GM12864 (cell line): ENCODE results near the gene FLACC1.

Experiments used
- DNase-seq: peaks from one replicate; pipeline ENCODE4 v3.0.0-alpha.2; 2011; ENCODE audit warnings: low read depth
- H3K4me3 ChIP-seq: 2 replicates; pipeline ENCODE4 v1.5.1; 2011; ENCODE audit warnings: mild to moderate bottlenecking, low read depth, low read length, control low read depth
- TF ChIP-seq, protein P1 (sequence below): IDR thresholded peaks from 2 replicates; pipeline ENCODE4 v1.5.1; 2011; ENCODE audit warnings: low read depth, mild to moderate bottlenecking, moderate library complexity, low read length, control low read depth, inconsistent platforms; ENCODE audit errors: missing control alignments

FLACC1 gene

DNA sequence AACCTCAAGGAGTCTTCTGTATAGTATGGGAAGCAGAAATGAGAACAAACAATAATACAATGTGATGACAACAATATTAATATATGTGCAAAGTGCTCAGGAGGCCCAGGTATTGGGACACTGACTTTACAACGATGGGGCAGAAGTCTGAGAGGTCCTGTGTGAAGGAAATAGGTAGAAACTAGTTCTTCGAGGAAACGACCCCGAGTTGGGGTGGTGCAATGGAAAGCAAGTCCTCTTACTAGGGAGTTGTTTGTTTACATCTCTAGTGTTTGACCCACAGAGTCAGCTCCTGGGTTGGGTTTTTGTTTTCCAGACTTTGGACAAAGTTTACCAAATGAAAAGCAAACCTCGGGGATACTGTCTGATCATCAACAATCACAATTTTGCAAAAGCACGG is 80.6 kb downstream of the FLACC1 start:
- TF ChIP-seq, protein P1, sequence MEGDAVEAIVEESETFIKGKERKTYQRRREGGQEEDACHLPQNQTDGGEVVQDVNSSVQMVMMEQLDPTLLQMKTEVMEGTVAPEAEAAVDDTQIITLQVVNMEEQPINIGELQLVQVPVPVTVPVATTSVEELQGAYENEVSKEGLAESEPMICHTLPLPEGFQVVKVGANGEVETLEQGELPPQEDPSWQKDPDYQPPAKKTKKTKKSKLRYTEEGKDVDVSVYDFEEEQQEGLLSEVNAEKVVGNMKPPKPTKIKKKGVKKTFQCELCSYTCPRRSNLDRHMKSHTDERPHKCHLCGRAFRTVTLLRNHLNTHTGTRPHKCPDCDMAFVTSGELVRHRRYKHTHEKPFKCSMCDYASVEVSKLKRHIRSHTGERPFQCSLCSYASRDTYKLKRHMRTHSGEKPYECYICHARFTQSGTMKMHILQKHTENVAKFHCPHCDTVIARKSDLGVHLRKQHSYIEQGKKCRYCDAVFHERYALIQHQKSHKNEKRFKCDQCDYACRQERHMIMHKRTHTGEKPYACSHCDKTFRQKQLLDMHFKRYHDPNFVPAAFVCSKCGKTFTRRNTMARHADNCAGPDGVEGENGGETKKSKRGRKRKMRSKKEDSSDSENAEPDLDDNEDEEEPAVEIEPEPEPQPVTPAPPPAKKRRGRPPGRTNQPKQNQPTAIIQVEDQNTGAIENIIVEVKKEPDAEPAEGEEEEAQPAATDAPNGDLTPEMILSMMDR, result no peak
- no peak for DNase-seq

DNA sequence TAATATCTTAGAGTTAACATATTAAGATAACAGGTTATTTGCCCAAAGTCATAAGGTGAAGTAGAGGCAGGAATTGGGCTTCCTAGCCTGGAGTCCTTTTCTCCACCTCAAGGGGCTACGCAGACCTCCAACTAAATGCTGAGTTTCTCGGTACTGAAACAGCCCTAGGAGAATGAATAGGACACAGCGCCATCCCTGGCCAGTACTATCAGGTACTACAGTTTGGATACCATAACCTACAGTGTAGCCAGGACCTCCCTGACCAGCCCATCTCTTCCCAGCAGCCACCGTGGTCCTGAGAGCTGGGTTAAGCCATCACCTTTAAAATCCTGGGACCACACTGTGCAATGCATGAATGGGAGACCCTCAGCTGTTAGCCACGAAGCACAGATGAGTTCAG is 81.2 kb downstream of the FLACC1 start:
- TF ChIP-seq, protein P1, result no peak
- no peak overlapping the region for H3K4me3 ChIP-seq
- DNase-seq, result no peak

More for the DNA sequence above, 80.6 kb downstream of the FLACC1 start:
- H3K4me3 ChIP-seq, result no peak overlapping the region

DNA sequence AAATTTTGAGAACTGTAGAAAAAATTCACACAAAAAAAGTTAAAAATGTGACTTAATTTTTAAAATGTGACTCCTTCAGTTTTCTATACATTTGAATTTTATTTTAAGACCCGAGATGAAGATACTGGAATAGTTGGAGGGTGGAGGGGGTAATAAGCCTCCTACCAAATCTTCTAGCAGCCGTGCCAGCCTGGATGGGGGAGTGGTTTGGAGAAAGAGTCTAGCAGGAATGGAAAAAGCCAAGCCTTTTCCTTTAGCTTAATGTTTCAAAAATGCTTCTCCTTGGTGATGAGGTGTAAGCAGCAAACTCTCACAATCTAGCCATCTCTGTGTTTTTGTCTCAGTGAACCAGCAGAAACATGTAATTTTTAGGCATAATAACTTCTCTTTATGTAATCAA is 82.1 kb downstream of the FLACC1 start:
- no peak overlapping the region for H3K4me3 ChIP-seq
- TF ChIP-seq, protein P1, result no peak
- no peak for DNase-seq

DNA sequence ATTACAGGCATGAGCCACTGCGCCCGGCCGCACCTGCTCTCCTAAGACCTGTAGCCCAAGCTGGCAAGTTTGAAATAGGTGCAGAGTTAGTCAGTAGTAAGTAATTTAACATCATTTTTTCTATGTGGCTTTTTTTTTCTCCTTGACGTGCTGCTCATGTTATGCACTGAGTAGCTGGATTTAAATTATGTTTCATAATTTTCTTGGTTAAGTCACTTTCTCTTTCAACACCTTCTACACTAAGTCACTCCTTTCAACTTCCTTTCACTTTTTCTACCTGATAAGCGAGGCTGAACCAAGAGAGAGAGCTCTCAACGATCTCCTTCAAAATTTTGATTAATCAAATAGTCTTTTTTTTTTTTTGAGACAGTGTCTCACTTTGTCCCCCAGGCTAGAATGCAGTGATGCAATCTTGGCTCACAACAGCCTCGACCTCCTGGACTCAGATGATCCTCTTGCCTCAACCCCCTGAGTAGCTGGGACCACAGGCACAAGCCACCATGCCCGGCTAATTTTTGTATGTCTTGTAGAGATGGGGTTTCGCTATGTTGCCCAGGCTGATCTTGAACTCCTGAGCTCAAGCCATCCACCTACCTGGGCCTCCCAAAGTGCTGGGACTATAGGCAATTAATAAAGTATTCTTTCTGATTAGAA is 83.7 kb downstream of the FLACC1 start:
- TF ChIP-seq, protein P1, result no peak
- H3K4me3 ChIP-seq, result no peak overlapping the region
- DNase-seq, result no peak

DNA sequence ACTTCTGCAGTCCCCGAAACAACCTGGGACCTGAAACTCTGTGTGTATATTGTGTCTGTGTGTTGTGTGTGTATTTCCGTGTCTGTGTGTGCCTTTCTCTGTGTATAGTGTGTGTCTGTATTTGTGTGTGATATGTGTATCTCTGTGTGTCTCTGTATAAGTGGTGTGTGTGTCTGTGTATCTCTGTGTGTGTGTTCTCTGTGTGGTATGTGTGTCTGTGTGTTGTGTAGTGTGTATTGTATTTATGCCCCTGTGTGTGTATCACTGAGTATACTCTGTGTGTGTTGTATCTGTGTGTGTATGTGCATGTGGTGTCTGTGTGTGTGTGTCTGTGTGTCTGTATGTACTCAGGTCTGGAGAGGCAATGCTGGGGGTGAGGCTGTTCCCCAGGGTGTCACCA is 85.2 kb downstream of the FLACC1 start:
- no peak overlapping the region for H3K4me3 ChIP-seq
- TF ChIP-seq, protein P1, result no peak
- no peak for DNase-seq

DNA sequence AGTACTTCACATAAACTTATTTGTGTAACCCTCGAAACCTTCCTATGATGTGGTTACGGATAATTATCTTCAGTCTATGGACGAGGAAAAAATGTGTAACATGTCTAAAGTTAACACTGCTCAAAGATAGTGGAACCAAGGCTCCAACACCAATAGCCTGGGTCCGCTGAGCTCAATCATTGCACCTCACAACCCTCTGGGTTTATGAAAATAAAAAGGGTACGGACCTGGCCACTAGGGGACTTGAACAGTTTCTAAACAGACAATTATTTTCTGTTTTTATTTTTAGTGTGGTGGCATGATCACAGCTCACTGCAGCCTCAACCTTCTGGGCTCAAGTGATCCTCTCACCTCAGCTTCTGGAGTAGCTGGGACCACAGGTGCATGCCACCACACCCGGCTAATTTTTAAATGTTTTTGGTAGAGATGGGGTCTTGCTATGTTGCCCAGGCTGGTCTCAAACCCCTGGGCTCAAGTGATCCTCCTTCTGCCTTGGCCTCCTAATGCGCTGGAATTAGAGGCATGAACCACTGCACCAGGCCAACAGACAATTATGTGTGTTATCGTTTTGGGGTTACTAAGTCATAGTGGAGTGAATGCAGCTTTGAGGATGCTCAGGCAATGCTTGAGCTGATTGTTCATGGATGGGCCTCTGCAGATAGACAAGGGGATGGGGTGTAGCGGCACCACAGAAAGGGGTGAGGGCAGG is 86.7 kb downstream of the FLACC1 start:
- no peak for DNase-seq
- H3K4me3 ChIP-seq, result no peak overlapping the region
- TF ChIP-seq, protein P1, result peak; percentile 11

DNA sequence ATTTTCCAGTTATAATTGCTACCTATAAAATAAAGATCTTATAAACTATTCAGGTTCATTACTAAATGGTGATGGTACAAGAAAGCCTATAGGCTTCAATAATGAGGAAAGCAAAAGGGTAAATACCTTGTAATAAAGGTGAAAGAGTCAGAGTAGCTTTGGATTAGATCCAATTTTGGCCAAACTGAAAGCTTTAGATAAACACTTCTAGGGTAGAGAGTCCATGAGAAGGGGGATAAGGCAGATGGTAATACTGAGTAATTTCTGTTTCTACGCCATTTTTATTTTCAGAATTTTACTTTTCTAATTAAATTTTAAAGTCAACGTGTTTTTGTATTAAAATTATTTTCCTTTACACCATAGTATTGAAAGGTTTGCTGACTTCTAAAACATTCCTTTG is 87.4 kb downstream of the FLACC1 start:
- DNase-seq, result no peak
- no peak overlapping the region for H3K4me3 ChIP-seq
- TF ChIP-seq, protein P1, result no peak
